GM21515 (cell line): ENCODE data around the gene GRM5.
"Not testable (repeated sequence)": the region's sequence is repeated elsewhere in the genome, so short reads cannot be mapped to it uniquely, and the experiment has no call there.

Experiments used
- ATAC-seq: cut with Tn5 transposase; IDR thresholded peaks from one replicate; pipeline ENCODE4 v1.9.1; 2021; ENCODE audit not compliant: unreplicated experiment

The GRM5 gene

DNA sequence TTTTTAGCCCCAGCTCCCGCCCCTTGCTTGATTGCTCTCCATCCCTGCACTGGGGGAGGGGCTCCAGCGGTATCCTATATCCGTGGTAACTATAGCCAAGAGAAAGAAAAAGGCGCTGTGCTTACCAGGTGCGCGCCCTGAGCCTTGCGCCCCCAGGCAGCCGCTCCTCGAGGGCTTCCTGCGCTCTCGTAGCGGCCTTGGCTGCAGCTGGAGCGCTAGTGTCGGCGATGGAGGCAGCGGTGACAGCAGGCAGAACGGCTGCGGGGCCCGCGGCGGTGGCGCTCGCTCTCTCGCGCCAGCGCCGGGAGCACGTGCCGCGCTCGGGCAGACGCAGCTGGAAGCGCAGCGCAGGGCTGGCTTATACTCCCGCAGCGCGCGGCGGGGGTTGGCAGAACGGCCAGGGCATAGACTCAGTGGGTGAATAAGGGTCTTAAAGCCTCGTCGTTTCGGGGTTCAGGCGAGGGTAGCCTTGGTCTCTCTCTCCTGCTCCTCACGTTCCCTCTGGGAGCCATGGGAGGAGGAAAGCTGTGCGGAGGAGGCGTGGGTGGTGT is at the start of gene GRM5:
Gene GRM5 (minus strand): TSS at position 332 of the 551 bp plus-strand sequence. CDS start 18,110 bp downstream, outside the sequence.
- not testable (repeated sequence) for ATAC-seq

DNA sequence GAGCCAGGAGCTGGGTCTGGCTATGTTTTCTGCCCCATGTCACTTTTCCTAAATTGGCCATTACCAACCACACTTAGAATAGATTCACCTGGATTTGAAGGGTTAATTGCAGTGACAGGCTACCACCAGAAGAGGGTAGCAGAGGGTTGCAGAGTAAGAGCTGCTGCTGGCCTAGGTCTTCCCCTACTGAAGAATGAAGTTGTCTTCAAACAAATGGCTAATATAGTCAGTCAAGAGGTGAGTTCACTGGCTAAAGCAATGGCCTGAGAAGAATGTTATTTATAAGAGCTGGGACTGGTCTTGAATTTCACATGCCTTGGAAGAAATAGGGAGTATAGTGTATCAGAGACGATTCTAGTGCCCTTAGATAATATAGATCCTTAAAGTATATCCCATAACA is 32.2 kb upstream of the GRM5 start:
- ATAC-seq, result peak; percentile 91

DNA sequence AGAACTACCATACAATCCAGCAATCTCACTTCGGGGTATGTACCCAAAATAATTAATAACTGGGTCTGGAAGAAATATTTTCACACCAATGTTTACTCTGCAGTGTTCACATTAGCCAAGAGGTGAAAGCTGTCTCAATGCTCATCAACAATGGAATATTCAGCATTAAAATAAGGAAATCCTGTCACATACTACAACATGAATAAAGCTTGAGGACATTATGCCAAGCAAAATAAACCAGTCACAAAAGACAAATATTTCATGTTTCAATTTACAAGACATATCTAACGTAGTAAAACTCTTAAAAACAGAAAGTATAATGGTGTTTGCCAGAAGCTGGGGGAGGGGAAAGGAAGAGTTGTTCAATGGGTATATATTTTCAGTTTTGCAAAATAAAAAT is 28.0 kb upstream of the GRM5 start:
- ATAC-seq, result not testable (repeated sequence)

DNA sequence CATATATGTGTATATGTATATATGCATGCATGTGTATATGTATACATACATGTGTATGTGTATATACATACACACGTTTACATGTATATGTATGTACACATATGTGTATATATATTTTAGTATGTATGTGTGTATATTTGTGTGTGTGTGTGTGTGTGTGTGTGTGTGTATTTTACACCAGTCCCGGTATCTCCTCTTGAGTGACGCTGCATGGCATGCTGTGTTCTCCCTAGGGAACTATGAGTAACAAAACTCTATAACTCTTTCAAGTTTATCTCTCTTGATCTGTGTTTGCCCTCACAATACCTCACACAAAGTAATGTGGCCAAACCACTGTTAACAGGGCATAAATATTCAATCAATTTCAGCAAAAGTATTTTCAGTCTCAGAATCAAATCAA is 19.2 kb upstream of the GRM5 start:
- not testable (repeated sequence) for ATAC-seq

DNA sequence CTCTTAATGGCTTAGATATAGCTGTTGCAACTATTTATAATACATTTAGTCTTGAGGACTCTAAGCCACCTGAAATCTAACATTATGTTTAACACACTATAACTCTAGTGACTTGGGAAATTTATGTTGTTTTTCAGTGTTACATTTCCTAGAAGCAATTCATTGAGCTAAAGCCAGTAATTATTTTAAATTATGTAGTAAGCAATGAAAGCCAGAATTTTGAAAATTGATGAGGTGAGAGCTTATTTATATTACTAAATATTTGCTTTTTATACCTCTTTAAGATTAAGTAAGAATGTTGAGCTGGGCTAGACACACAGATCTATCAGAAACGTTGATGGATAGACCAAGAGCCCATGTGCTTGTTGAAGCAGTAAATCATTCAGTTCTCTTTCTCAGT is 5.1 kb upstream of the GRM5 start:
- not testable (repeated sequence) for ATAC-seq

DNA sequence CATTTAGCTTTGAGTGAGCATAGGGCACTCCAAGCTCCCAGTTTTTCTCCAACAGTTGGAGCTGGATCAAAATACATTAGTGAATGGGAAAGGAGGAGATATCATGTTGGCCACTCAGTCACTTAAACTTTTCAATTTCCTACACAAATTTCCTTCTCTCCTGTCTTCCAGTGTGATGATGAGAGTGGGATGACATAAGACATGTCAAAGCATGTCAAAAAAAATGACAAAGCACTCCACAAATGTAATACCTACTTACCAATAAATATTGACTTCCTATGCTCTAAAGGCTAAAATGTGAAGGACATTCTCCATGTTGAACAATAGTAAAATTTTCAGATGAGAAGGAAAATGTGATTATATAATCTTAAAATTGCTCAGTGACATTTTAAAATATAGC is 1.5 kb upstream of the GRM5 start:
- ATAC-seq, result no peak

DNA sequence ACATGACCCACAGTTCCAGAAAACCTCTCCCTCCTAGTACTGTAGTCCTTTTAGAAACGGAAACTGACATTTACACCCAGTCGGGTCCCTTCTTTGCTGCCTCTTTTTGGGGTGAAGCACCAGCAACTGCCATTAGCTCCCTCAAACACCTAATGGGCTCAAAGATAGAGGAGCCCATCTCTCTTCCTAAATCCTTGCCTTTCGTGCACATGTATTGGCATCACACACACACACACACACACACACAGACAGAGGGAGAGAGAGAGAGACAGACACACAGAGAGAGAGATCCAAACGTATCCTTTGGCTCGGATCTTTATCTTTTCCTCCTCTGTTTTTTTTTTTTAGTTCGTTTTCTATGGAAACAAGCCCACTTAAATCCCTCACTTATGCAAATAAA is 716 bp downstream of the GRM5 start:
- ATAC-seq, result no peak

DNA sequence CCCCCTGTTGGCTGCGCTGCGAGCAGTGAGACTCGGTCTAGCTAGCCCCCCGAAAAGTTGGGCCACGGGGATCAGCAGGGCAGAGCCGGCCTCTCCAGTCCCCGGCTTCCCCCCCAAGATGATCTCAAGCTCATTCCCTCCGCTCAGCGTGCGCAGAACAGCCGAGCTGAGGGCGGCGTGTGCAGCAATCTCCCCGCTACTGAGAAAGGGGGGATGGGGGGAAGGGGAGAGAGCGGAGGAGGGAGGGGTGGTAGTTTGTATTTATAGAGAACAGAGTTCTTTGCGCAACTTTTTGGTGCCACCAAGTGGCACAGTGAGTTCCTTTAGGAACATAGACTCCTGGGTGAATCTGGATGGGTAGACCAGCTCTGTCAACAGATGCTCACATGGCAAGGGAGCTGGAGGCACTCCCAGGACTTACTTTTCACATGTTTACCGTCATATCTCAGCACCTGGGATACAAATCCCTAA is 2.3 kb downstream of the GRM5 start:
- not testable (repeated sequence) for ATAC-seq

DNA sequence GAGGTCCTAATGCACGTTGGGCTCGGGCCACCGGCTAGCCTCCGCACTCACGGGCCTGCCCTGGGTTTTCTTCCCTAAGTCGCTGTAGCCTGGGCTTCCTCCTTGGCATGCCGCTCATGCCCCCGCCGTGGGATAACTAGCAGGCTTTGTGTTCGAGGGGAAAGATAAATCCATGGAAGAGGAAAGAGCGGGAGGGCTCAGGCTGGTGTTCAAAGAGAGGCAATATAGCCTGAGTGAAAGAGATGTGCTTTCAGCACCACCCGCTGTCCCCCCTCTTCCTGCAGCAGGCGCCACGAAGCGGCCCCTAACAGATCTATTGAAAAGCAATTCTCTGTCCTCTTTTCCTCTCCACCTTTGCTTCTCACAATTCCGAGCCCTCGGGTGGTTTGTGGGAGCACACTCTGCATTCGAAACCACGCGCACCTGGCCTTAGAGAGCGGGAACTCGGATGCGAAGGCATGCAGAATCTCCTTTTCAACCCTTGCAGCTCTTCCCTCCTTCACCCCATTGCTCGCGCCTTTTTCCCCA is 2.9 kb downstream of the GRM5 start:
- ATAC-seq, result not testable (repeated sequence)

DNA sequence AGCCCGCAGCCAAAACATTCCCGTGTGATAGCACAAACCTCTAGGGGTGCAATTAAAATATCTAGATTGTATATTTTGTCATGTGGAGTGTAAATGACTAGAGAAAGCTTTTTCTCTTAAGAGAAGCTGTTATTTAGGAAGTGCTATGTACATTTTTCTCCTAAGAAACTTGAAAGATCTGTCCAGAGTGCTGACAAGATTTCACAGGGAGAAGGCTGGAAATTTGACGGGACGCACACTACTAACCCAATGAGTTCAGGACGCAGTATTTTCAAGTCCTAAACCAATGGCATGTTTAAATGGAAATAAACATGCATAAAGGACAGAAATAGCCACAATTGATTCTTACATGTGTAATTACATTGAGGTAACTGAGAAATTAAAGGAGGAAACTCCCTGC is 3.9 kb downstream of the GRM5 start:
- ATAC-seq, result not testable (repeated sequence)

DNA sequence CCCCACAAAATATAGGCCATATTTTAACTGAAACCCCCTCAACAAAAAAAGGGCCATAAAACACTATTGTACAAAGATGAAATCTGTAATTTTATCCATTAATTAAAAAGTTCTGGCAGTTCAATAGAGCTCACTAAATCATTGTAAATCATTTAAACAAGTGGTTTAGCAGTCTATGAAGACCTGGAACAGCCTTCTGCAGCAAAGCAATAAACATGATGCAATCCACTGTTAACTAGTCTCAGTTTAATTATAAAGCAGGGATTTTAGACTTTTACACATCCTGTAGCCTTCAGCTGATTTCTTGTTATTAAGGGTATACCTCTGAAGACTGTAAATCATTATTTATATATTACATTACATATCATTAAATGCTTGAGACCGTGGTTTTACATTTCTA is 8.4 kb downstream of the GRM5 start:
- ATAC-seq, result not testable (repeated sequence)

DNA sequence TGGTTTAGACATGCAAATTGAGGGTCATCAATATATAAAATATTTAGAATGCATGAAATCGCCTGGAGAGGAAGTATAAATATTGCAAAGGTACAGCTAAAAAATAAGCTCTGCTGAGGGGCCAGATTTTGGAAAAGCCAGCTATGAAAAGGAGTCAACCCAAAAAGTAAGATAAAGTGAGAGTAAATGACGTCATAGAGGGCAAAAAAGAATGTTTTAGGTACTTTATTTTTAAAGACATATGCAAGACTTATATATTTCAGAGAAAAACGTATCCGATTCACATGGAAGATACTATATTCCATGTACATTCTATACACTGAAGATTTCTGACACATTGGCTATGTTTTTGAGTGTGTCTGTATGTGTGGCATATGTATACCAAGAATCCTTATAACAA is 13.6 kb downstream of the GRM5 start:
- no peak for ATAC-seq

DNA sequence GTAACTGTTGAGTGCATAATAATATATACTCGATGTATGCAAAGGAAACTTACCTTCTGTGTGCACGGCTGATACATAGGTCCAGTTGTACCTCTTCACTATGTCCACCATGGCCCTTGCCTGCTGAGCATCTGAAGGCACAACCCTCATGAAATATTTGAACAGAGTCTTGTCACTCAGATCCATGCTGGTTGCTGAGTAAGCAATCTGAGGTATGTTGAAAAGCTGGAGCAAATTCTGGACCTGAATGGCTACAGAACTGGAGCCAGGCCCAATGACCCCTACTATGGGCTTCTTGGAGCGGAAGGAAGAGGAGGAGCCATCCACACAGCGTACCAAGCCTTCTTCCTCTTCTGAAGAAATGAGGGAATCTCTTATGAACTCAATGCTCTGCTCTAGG is 18.6 kb downstream of the GRM5 start:
- not testable (repeated sequence) for ATAC-seq

DNA sequence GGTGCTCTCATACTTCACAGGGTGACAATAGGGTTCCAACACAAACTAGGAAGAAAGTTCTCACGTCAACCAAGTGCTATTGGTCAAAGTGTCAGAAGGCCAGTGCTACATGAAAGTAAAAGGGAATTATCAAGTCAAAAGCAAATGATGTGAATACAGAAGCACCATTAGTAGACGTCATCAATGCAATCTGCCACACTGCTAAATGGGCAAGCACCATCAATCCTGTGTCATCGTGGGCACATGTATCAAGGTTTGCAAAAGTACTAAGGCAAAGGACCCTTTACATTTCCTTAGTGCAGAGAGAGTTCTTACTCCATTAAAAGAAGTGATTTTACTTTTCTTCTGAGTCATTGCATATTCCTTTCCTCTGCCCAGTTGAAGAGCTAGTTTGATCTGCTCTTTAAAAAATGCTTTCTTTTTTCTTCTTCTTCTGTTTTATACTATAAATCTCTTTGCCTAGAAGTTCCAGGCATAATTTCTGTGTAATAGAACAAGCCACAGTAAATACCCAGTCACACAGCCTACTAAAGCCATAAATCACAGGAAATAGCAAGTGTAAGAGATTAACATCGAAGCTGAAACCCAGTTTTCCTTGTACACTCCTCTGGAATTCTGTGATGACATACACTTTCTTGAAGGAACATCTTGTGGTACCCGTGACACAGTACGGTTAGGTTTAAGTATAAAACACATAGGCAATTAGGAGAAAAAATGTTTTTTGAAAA is 21.8 kb downstream of the GRM5 start:
- not testable (repeated sequence) for ATAC-seq

DNA sequence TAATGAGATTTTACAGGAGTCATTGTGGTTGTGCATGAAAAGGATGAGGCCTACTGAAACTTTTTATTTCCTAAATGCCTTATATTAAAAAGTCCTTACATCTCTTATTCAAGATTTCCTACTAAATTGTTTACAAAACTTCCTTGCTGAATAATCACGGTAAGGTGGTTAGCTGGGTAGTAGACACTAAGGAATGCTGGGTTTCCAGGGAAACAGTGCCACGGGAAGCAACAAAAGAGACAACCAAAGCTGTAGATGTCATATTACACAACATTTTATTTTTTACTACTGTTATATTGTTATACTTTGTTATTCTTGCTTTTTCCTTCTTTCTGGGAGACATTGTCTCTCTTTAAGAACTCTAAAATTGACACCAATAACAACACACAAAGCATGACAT is 36.1 kb downstream of the GRM5 start:
- ATAC-seq, result not testable (repeated sequence)

DNA sequence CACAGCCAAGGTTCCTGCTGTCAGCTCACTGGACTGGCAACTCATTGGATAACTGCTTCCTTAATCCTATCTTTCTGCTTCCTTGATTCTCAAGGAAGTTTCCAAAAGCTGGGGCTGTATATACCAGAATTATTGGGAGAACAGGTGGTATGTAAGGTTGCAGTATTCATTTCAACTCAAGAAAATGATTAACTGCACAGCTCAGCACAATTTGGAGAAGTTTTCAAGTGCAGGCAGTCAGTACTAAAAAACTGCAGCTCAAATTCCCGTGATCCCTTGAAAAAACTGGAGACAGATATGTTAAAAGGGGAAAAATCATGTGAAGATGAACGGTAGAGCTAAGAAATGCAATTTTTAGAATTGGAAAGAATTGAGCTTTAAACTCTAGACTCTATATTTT is 44.4 kb downstream of the GRM5 start:
- no peak for ATAC-seq

DNA sequence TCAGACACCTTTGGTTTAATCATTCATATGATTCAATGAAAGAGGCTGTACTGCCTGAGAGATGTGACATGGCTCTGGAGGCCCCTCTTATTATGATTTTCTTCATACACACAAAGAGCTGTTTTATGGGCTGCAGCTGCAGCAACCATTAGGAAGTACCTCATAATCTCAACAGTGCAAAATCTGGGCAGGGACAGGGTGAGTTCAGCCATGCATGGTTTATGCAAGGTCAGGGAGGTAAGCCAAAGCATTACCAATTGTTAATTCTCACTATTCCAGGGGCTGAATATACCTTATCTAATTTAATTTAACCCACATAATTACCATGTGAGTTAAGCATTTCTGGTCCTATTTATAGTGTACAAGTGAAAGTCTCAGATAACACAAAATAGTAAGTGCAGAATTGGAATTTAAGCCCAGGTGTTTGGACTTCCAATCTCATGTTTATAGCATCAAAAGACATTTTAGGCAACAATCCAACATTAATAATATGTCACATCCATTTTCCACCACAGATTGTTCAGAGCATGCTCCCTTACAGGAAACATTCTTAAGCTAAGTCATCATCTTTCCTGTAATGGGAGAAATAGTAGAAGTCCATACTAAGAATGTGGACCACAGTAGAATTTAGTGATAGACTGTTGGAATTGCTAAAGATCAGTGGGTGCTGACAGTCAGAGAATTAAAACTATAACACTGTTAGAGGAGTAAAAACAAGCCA is 45.8 kb downstream of the GRM5 start:
- not testable (repeated sequence) for ATAC-seq

DNA sequence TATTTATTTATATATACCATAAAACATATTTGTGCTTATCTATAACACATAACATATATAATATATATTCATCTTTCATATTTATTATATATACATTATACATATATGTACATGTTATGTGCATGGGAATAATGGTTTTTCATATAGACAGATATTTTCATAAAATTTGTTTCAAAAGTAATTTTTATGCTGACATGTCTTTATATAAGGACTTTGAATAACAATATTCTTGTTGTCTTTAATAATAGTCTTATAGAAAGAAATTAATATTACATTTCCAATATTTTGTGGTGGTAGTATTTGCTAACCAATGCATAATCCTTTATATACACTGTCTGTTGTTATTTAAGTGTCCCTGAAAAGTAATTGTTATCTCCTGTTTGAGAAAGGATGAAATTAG is 49.6 kb downstream of the GRM5 start:
- ATAC-seq, result no peak

DNA sequence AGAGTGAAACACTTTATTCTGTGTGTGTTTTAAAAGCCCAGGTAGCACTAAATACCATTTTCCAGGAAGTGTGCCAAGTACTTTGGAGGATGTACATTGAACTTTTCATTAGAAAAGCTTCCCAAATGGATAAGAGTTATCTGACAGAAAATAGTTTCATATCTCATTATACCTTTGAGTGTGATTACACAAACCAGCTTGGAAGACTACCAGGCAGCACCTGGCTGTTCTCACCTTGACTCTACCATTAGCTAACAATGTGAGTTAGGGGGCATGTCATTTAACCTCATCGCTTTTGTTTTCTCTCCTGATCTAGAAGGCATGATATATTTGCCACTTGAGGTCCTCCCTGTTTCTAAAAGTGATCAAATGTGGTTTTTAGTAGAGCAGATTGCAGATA is 50.2 kb downstream of the GRM5 start:
- no peak for ATAC-seq

DNA sequence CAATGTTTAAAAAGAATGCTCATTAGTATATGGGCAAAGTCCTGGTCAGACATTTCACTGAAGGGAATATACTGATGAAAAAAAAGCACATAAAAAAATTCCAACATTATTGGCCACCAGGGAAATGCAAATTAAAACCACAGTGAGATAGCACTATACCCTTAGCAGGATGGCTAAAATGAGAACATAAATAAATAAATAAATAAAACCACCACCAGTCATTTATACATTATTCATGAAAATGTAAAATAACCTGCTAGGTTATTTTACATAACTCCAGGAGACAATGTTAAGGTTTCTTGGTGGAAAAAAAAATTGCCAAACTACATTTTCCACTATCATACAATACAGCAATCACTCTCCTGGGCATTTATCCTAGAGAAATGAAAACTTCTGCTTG is 64.9 kb downstream of the GRM5 start:
- ATAC-seq, result not testable (repeated sequence)

DNA sequence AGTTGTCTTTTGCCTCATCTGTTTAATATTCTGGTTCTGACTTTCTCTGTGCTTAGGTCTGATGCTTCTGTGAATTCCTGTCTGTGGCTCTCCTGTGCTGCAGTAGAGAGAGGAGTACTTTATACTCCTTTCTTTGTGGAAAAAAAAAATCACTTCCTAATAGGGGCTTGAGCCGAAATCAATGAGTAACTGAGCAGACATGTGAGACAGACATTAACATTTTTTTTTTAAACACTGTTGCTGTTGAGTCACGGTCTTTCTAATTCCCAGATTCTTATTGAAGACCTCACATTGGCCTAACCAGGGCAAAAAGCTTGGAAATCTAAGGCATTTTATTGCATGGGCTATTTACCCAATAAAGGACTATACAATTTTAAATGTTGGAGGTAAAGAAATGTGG is 86.1 kb downstream of the GRM5 start:
- ATAC-seq, result no peak

DNA sequence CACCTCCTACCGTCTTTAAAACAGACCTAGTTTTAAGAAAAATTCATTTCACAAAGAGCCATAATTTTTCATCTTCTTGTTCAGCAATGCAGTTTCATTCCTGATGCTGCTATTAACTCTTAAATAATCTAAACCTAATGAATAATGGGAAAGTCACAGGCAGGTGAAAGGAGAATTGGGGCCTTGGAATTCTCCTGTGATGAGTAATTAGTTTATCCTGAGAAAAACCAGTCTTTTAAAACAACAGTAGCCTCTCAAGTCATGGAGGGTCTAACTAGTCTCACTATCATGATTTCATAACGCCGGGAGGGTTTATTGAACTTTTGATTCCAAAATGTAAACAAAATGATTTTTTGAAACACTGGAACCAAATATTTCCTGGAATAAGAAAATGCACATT is 86.8 kb downstream of the GRM5 start:
- not testable (repeated sequence) for ATAC-seq
